ENCODE results near the gene MED19. TPM values are rescaled to one million over a fixed set of nuclear protein-coding genes. Genes with fewer than 3 reads are reported as not detected.

The MED19 gene
- total RNA-seq, result 19.3 to 19.7 TPM (median 19.6 TPM) in 3 replicates

GRCh38 chr11:57711414-57712255 is at the start of gene MED19:
Gene MED19 (minus strand): TSS chr11:57712215. CDS start chr11:57712179, 36 bp downstream.
- peak; percentile 71 to 83 for DNase-seq (ENCODE audit: low spot score in 2 of 2, unreplicated experiment in 2 of 2)
- H3K27me3 Mint-ChIP-seq (ENCODE audit: low read depth), result no peaks in the 10 kb centered on the region
- H3K9me3 Mint-ChIP-seq, result no peaks in the 10 kb centered on the region
- peak within 1 kb of the TSS; percentile 97 for H3K27ac Mint-ChIP-seq
- peaks cover 28% of the 10 kb centered on the region for H3K4me1 Mint-ChIP-seq
- H3K4me3 Mint-ChIP-seq, result peak within 1 kb of the TSS; percentile 98
- TF ChIP-seq CTCF (IDR thresholded peaks at IDR 0.05; ENCODE audit: unreplicated experiment), result no peak
- peaks cover 10% of the 10 kb centered on the region for H3K36me3 Mint-ChIP-seq

GRCh38 chr11:57758174-57758573 is 46.2 kb upstream of the MED19 start:
- no peaks in the 10 kb centered on the region for H3K9me3 Mint-ChIP-seq
- H3K27me3 Mint-ChIP-seq (ENCODE audit: low read depth), result no peaks in the 10 kb centered on the region
- H3K27ac Mint-ChIP-seq, result no peak overlapping the region
- TF ChIP-seq CTCF (IDR thresholded peaks at IDR 0.05; ENCODE audit: unreplicated experiment), result no peak
- H3K36me3 Mint-ChIP-seq, result no peaks in the 10 kb centered on the region
- H3K4me1 Mint-ChIP-seq, result peaks cover 3% of the 10 kb centered on the region
- no peak for DNase-seq (ENCODE audit: low spot score in 2 of 2, unreplicated experiment in 2 of 2)
- H3K4me3 Mint-ChIP-seq, result no peak overlapping the region

GRCh38 chr11:57752954-57753353 is 40.9 kb upstream of the MED19 start:
- Mint-ChIP-seq H3K36me3 (peaks cover 2% of the 10 kb centered on the region), H3K9me3 (no peaks in the 10 kb centered on the region), H3K27me3 (ENCODE audit: low read depth) (no peaks in the 10 kb centered on the region), H3K27ac (no peak overlapping the region), H3K4me1 (no peaks in the 10 kb centered on the region), H3K4me3 (no peak overlapping the region)
- DNase-seq (ENCODE audit: low spot score in 2 of 2, unreplicated experiment in 2 of 2), result no peak
- TF ChIP-seq CTCF (IDR thresholded peaks at IDR 0.05; ENCODE audit: unreplicated experiment), result no peak

GRCh38 chr11:57751676-57752253 is 39.8 kb upstream of the MED19 start, which contains the start of gene BTBD18:
Gene BTBD18 (minus strand): TSS chr11:57751819. CDS start chr11:57751188, 631 bp downstream.
- no peak for DNase-seq (ENCODE audit: low spot score in 2 of 2, unreplicated experiment in 2 of 2)
- peaks cover 7% of the 10 kb centered on the region for H3K36me3 Mint-ChIP-seq
- H3K27ac Mint-ChIP-seq, result no peak within 1 kb of the TSS
- H3K9me3 Mint-ChIP-seq, result no peaks in the 10 kb centered on the region
- H3K27me3 Mint-ChIP-seq (ENCODE audit: low read depth), result no peaks in the 10 kb centered on the region
- H3K4me1 Mint-ChIP-seq, result no peaks in the 10 kb centered on the region
- no peak within 1 kb of the TSS for H3K4me3 Mint-ChIP-seq
- no peak for TF ChIP-seq CTCF (IDR thresholded peaks at IDR 0.05; ENCODE audit: unreplicated experiment)

- Mint-ChIP-seq H3K4me3 (no peak overlapping the region), H3K27me3 (ENCODE audit: low read depth) (no peaks in the 10 kb centered on the region), H3K9me3 (no peaks in the 10 kb centered on the region), H3K4me1 (no peaks in the 10 kb centered on the region), H3K36me3 (peaks cover 7% of the 10 kb centered on the region), H3K27ac (no peak overlapping the region)
- no peak for TF ChIP-seq CTCF (IDR thresholded peaks at IDR 0.05; ENCODE audit: unreplicated experiment)
- DNase-seq (ENCODE audit: low spot score in 2 of 2, unreplicated experiment in 2 of 2), result no peak
These were observed 39.2 kb upstream of the MED19 start for GRCh38 chr11:57751176-57751575.
